ENCODE measurements around the gene CBX2.
A peak's percentile ranks its signal among the peaks of the same experiment; 100 is the strongest.

The CBX2 gene

DNA sequence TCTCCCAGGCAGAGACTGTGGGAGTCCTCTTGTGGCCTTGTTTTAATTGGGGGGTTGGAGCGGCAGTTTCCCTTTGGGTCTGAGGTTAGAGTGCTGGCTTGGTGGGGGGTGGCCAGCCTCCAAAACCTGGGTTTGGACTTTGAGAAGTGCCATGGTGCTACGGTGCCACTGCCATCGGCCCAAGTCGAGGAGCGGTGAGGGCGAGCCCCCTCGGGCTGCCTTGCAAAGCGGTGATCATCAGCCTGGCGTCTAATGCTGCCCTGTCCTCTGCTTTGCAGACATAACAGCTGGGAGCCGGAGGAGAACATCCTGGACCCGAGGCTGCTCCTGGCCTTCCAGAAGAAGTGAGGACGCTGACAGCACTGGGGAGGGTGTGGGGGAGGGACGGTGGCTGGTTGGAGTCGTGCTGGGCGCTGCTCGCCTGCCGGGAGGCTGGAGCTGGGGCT lies 1.2 kb downstream of the CBX2 start:
- Histone ChIP-seq H3K9me3 (no peaks in the 10 kb centered on the region), H3K36me3 (peaks cover 37% of the 10 kb centered on the region), H3K27ac (peak overlapping the region; percentile 82), H3K4me3 (peak overlapping the region; percentile 90), H3K27me3 (peaks cover 19% of the 10 kb centered on the region), H3K9ac (peak overlapping the region; percentile 86), H3K4me2 (peak overlapping the region; percentile 98), H4K20me1 (peaks cover 55% of the 10 kb centered on the region), H3K4me1 (peaks cover 50% of the 10 kb centered on the region)
- TF ChIP-seq Cebpa-rat (IDR thresholded peaks at IDR 0.05), result no peak

DNA sequence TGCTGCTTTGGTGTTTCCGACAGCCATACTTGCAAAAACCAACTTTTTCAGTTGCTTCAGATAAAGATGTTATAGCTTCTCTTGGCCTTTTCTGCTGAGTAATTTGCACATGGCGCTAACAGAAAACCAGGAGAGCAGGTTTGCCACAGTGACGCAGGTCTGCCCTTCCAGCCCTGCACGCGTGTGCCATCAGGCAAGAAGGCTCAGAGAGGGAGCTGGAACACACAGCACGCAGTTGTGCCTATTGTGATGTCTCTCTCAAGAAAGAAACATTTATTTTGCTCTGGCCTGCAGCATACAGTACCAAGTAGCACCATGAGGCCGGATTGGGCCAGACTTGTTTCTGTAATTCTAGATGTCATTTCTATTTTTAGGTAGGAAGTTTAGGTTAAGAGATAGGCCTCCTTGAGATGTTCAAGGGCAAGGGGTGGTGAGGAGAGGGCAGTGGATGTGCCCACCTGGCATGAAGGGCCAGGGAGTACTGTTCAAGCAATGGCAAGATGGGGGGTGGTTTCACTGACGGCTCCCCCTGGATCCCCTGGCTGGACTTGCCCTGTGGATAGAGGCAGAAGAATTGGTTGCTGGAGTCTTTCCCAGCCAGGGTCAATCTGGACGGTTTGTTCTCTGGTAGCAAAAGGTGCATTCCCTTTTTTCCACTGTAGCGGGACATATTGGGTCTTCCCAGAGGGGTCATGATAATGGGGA lies 1.9 kb downstream of the CBX2 start:
- H3K9me3 ChIP-seq, result no peaks in the 10 kb centered on the region
- H3K4me1 ChIP-seq, result peaks cover 50% of the 10 kb centered on the region
- H3K36me3 ChIP-seq, result peaks cover 44% of the 10 kb centered on the region
- peaks cover 15% of the 10 kb centered on the region for H3K27me3 ChIP-seq
- no peak overlapping the region for H3K27ac ChIP-seq
- no peak for TF ChIP-seq Cebpa-rat (IDR thresholded peaks at IDR 0.05)
- H3K4me2 ChIP-seq, result peak overlapping the region; percentile 98
- H3K4me3 ChIP-seq, result peak overlapping the region; percentile 90
- peak overlapping the region; percentile 86; the same call in 1 of the 2 replicates for H3K9ac ChIP-seq
- peaks cover 62% of the 10 kb centered on the region for H4K20me1 ChIP-seq

DNA sequence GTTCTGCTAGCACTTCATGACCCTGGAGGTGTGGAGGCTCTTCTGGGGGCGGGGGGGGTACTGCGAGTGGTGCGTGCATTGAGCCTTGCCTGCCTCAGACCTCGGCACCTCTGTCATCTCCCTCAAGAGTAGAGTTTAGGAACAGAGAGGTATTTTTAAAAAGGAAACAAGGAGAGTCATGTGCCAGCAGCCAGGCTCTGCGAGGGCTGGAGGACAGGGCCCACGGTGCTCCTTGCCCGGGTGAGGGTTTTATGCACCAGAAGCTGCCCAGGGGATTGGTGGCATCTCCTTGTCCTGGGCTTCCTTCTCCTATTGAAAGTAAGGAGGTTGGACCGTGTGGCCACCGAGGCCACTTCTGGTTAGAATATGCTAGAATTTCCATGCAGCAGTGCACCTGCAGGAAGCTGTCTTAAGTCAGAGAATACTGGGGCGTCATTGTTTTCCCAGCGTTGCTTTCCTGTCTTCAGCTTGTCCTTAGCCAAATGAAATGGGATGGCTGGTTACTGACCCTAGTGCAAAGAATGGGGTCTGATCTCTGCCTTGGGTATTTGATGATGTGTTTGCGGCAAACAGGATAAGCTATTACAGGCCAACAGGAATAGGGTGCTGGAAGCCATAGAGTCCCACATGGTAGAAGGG lies 3.2 kb downstream of the CBX2 start:
- H3K36me3 ChIP-seq, result peaks cover 57% of the 10 kb centered on the region
- peaks cover 75% of the 10 kb centered on the region for H4K20me1 ChIP-seq
- H3K27ac ChIP-seq, result 0 out of 2 replicates have a peak overlapping the region, but pooled peaks have one; percentile 32
- H3K4me2 ChIP-seq, result peak overlapping the region; percentile 98
- TF ChIP-seq Cebpa-rat (IDR thresholded peaks at IDR 0.05), result no peak
- peak overlapping the region; percentile 35; the same call in 1 of the 2 replicates for H3K4me3 ChIP-seq
- peaks cover 50% of the 10 kb centered on the region for H3K4me1 ChIP-seq
- peaks cover 21% of the 10 kb centered on the region for H3K27me3 ChIP-seq
- peak overlapping the region; percentile 57; the same call in 1 of the 2 replicates for H3K9ac ChIP-seq
- no peaks in the 10 kb centered on the region for H3K9me3 ChIP-seq

DNA sequence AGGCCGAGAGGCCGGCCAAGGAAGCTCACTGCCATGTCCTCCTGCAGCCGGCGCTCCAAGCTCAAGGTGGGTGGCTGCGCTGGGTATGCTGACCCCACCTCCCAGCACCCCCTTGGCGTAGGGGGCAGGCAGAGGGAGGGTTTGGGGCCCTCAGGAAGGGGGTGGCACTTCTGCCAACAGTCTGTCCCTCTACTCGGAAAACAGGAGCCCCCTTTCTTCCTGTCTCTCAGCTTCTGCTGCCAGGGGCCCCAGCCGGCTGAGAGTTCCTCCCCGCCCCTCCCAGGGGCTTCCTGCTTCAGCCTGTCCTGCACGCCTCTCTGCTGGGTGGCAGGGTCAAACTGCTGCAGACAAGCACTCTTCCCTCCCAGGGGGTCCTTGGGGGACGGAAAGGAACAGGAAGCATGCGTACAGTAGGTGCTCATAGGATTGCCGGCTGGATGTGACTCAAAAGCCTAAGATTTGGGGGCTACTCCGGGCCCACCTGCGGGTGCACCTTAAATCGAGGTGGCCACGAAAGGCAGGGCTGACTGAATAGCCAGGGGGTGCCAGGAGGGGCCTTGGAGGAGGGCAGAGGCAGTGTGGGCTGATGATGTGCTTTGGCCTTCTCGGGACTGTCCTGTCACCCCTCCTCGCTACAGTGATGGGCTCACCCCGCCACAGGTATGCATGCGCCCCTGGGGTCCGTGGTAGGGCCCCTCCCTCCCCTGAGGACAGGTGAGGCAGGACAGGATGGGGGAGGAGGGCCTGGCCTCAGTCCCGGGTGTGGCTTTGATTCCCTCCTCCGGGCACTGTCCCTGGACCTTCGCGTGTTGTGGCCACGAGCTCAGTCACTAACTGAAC lies 4.0 kb downstream of the CBX2 start:
- H3K4me3 ChIP-seq, result peak overlapping the region; percentile 35; the same call in 1 of the 2 replicates
- TF ChIP-seq Cebpa-rat (IDR thresholded peaks at IDR 0.05), result no peak
- peaks cover 83% of the 10 kb centered on the region for H4K20me1 ChIP-seq
- no peaks in the 10 kb centered on the region for H3K9me3 ChIP-seq
- H3K27me3 ChIP-seq, result peaks cover 21% of the 10 kb centered on the region
- H3K9ac ChIP-seq, result peak overlapping the region; percentile 54
- H3K36me3 ChIP-seq, result peaks cover 65% of the 10 kb centered on the region
- peak overlapping the region; percentile 32; the same call in 1 of the 2 replicates for H3K27ac ChIP-seq
- H3K4me1 ChIP-seq, result peaks cover 42% of the 10 kb centered on the region
- peak overlapping the region; percentile 98 for H3K4me2 ChIP-seq

DNA sequence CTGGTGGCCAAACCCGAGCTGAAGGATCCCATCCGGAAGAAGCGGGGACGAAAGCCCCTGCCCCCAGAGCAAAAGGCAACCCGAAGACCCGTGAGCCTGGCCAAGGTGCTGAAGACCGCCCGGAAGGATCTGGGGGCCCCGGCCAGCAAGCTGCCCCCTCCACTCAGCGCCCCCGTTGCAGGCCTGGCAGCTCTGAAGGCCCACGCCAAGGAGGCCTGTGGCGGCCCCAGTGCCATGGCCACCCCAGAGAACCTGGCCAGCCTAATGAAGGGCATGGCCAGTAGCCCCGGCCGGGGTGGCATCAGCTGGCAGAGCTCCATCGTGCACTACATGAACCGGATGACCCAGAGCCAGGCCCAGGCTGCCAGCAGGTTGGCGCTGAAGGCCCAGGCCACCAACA lies 5.9 kb downstream of the CBX2 start:
- Histone ChIP-seq H3K4me2 (no peak overlapping the region), H4K20me1 (peaks cover 100% of the 10 kb centered on the region), H3K9ac (no peak overlapping the region), H3K36me3 (peaks cover 68% of the 10 kb centered on the region), H3K4me1 (peaks cover 36% of the 10 kb centered on the region), H3K27me3 (peaks cover 35% of the 10 kb centered on the region), H3K4me3 (no peak overlapping the region), H3K9me3 (no peaks in the 10 kb centered on the region), H3K27ac (no peak overlapping the region)
- TF ChIP-seq Cebpa-rat (IDR thresholded peaks at IDR 0.05), result no peak

DNA sequence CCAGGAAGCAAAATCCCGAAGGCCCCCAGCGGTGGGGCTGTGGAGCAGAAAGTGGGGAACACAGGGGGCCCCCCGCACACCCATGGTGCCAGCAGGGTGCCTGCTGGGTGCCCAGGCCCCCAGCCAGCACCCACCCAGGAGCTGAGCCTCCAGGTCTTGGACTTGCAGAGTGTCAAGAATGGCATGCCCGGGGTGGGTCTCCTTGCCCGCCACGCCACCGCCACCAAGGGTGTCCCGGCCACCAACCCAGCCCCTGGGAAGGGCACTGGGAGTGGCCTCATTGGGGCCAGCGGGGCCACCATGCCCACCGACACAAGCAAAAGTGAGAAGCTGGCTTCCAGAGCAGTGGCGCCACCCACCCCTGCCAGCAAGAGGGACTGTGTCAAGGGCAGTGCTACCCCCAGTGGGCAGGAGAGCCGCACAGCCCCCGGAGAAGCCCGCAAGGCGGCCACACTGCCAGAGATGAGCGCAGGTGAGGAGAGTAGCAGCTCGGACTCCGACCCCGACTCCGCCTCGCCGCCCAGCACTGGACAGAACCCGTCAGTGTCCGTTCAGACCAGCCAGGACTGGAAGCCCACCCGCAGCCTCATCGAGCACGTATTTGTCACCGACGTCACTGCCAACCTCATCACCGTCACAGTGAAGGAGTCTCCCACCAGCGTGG lies 6.5 kb downstream of the CBX2 start:
- H4K20me1 ChIP-seq, result peaks cover 100% of the 10 kb centered on the region
- H3K9ac ChIP-seq, result no peak overlapping the region
- H3K27ac ChIP-seq, result no peak overlapping the region
- peaks cover 68% of the 10 kb centered on the region for H3K36me3 ChIP-seq
- no peaks in the 10 kb centered on the region for H3K9me3 ChIP-seq
- no peak overlapping the region for H3K4me3 ChIP-seq
- H3K4me1 ChIP-seq, result peaks cover 33% of the 10 kb centered on the region
- no peak for TF ChIP-seq Cebpa-rat (IDR thresholded peaks at IDR 0.05)
- no peak overlapping the region for H3K4me2 ChIP-seq
- H3K27me3 ChIP-seq, result peaks cover 41% of the 10 kb centered on the region

DNA sequence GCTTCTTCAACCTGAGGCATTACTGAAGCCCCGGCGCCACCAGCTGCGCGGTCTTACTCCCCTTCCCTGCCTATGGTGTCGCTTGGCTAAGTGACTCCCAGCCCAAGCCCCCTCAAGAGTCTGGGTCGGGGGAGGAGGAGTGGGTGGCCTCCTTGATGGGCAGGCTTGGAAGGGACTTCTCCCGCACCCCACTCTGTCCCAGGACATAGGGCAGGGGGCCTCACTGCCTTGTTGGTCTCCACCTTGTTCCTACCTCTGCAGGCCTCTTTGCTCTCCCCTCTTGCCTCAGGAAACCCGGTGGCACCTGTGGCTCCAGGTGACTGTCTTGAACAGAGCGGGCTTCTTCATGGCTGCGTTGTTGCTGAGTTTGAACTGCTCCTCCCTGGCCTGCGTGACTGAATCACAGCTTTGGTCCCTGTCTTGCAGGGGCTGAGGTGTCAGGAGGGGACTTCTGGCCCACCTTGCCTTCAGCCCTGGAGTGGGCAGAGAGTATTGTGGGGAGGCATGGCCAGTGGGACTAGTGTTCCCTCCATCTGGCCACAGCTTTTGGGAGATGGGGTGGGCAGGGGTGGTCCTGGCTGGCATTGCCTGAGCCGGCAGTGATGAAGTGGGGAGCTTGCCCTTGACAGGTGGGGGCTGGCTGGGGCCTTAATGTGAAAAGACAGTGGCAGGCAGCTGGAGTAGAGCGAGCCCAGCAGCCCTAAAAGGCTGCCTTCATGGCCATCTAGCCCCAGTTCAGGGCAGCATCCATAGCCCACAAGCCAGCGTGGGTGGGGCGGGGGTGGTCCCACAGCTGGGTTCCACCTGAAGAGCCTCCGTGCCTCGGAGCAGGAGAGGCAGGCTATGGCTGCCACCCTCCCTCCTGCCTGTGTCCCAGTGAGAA lies 7.3 kb downstream of the CBX2 start:
- Histone ChIP-seq H3K9ac (no peak overlapping the region), H3K36me3 (peaks cover 63% of the 10 kb centered on the region), H3K4me3 (no peak overlapping the region), H3K4me2 (no peak overlapping the region), H3K27ac (no peak overlapping the region), H4K20me1 (peaks cover 100% of the 10 kb centered on the region), H3K9me3 (no peaks in the 10 kb centered on the region), H3K4me1 (peaks cover 33% of the 10 kb centered on the region), H3K27me3 (peaks cover 48% of the 10 kb centered on the region)
- TF ChIP-seq Cebpa-rat (IDR thresholded peaks at IDR 0.05), result no peak

DNA sequence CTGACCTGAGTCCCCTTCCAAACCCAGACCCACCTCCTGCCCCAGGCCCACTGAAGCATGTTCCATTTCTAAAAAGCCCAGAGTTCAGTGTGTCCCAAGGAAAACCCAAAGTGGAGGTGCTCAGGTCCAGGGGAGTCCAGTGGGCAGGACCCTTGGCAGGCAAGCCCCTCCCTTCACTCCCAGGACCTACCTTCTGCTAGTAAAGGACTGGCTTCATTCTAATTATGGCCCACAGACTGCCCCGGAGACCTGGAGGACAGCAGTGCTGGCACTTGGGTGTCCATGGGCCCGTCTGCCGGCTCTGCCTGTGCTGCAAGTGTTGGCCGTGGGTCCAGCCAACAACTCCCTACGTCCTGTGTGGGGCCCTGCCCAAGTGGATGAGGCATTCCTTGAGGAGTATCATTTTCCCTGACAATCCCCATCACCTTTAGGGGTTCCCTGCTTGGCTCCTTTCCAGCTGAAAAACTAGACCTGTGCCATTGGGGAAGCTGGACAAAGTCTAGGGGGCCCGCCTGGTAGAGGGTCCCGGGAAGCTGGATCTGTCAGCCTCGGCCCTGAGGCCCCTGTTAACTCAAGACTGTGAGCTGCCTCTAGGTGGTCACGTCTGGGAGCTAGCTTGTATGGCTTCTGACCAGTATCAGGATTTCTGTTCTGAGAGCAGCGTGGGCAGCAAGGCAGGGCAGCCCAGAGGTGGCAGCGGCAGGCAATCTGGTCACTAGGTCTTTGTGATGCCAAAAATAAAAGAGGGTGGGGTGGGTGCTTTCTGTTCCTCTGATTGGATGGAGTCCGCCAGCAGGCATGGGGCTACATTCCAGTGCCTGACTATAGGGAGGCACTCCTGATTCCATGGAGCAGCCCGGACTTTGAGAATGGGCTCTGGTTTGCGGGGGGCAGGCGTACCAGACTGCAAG lies 8.2 kb downstream of the CBX2 start:
- H3K27me3 ChIP-seq, result peaks cover 57% of the 10 kb centered on the region
- no peak overlapping the region for H3K9ac ChIP-seq
- H3K4me3 ChIP-seq, result no peak overlapping the region
- peaks cover 33% of the 10 kb centered on the region for H3K4me1 ChIP-seq
- no peak overlapping the region for H3K4me2 ChIP-seq
- H3K9me3 ChIP-seq, result no peaks in the 10 kb centered on the region
- TF ChIP-seq Cebpa-rat (IDR thresholded peaks at IDR 0.05), result no peak
- H3K36me3 ChIP-seq, result peaks cover 58% of the 10 kb centered on the region
- no peak overlapping the region for H3K27ac ChIP-seq
- H4K20me1 ChIP-seq, result peaks cover 100% of the 10 kb centered on the region
